Thoracic aorta (tissue), 2 donors: Measurements from ENCODE around the gene IPPK. TPM values are rescaled to one million over a fixed set of nuclear protein-coding genes. Genes with fewer than 3 reads are reported as not detected.

Experiments
- ATAC-seq: fragments of 150-250 bp; one replicate; pipeline ENCODE4 v1.8.0; 2017; ENCODE audit warnings: low read depth; ENCODE audit not compliant: insufficient number of reproducible peaks, low FRiP score
- DNase-seq: peaks from one replicate; pipeline ENCODE4 v3.0.0-alpha.2; 2020; ENCODE audit warnings: low spot score
- H3K27ac ChIP-seq, 2 donors: fragments of 200-600 bp; sonication (generic); 1 replicate in 1 of 2; 2 replicates in 1 of 2; pipeline ENCODE4 v1.5.1; 2016; ENCODE audit warnings: mild to moderate bottlenecking in 2 of 2, moderate library complexity in 2 of 2
- H3K27me3 ChIP-seq: fragments of 200-600 bp; sonication (generic); replicated peaks from 2 replicates; pipeline ENCODE4 v1.6.0; 2016; ENCODE audit warnings: mild to moderate bottlenecking; ENCODE audit not compliant: insufficient read depth
- H3K36me3 ChIP-seq: fragments of 200-600 bp; sonication (generic); one replicate; pipeline ENCODE4 v1.5.1; 2016
- H3K4me1 ChIP-seq, 2 donors: fragments of 200-600 bp; sonication (generic); 1 replicate in 1 of 2; 2 replicates in 1 of 2; pipeline versions ENCODE4 v1.5.1 to v1.6.0; 2016; ENCODE audit warnings: low read depth in 2 of 2, mild to moderate bottlenecking in 1 of 2; ENCODE audit not compliant: control insufficient read depth in 1 of 2
- H3K4me3 ChIP-seq: fragments of 200-600 bp; sonication (generic); 2 replicates; pipeline ENCODE4 v1.5.1; 2016; ENCODE audit warnings: mild to moderate bottlenecking
- H3K9me3 ChIP-seq: fragments of 200-600 bp; sonication (generic); 2 replicates; pipeline ENCODE4 v1.5.1; 2016
- CTCF ChIP-seq: fragments of 200-600 bp; sonication (generic); IDR thresholded peaks from one replicate; pipeline ENCODE4 v1.5.1; 2019; ENCODE audit warnings: antibody characterized with exemption
- total RNA-seq, 2 donors: library from RNA; depleted of rRNA; stranded (reverse); fragments of >200 nt; gene quantifications; one replicate each; pipeline versions ENCODE4 v1.1.0 to v1.2.3, GENCODE V29; 2016

Gene IPPK
- total RNA-seq, 2 donors from 2014 or later = 6.9 to 11.7 TPM

DNA sequence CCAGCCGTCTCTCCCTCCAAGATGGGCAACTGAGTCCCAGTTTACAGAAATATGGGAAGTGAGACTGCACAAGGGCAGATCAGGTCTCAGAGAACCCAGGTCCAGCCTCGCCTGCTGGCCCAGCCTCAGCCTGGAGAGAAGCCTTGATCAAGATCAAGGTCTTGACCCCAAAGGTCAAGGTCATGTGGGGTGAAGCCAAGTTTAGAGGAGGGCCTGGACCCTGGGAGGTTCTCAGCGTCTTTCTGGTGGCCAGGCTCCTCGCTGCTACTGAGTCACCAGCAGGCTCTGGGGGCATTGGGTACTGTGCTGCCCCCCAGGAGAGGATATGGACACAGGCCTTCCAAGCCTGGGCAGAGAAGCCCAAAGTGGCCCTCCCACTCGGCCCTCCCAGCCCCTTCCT lies 8.8 kb downstream of the IPPK start:
- Histone ChIP-seq H3K4me3 (no peak overlapping the region), H3K9me3 (no peaks in the 10 kb centered on the region), H3K36me3 (peaks cover 3% of the 10 kb centered on the region), H3K27me3 (no peaks in the 10 kb centered on the region), H3K4me1 (no peaks in the 10 kb centered on the region), H3K27ac (no peak overlapping the region)
- DNase-seq = no peak
- ATAC-seq = no peak
- no peak for TF ChIP-seq CTCF

- Histone ChIP-seq H3K36me3 (peaks cover 3% of the 10 kb centered on the region), H3K4me3 (no peak overlapping the region), H3K4me1 (no peaks in the 10 kb centered on the region), H3K27me3 (no peaks in the 10 kb centered on the region), H3K27ac (no peak overlapping the region), H3K9me3 (no peaks in the 10 kb centered on the region)
- no peak for TF ChIP-seq CTCF
- ATAC-seq (no peak), DNase-seq (no peak)
These were observed 9.7 kb downstream of the IPPK start for GRCh38 chr9:92660266-92660665.

- no peak for DNase-seq
- ATAC-seq = no peak
- no peak for TF ChIP-seq CTCF
- Histone ChIP-seq H3K4me3 (no peak overlapping the region), H3K27me3 (no peaks in the 10 kb centered on the region), H3K9me3 (no peaks in the 10 kb centered on the region), H3K27ac (no peak overlapping the region), H3K4me1 (no peaks in the 10 kb centered on the region), H3K36me3 (peaks cover 3% of the 10 kb centered on the region)
These were observed 10.3 kb downstream of the IPPK start for GRCh38 chr9:92659601-92660000.

DNA sequence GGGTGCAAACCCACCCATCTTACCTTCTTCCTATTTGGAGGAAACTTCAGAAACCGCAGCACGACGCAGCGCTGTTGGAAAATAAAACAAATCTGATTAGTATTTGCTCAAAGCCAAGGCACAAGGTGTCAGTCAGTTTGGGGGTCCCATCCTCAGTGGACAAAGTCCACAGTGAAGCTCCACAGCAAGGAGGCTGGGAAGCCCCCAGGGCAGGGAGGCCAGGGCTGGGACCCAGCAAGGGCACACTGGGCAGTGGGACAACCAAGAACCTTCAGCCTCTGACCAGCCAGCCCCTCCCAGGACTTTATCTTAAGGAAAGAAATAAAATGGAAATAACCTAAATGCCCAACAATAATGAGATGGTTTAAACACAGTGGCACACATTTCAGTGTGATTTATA lies 11.3 kb downstream of the IPPK start:
- no peaks in the 10 kb centered on the region for H3K9me3 ChIP-seq
- no peak overlapping the region for H3K27ac ChIP-seq
- no peaks in the 10 kb centered on the region for H3K27me3 ChIP-seq
- DNase-seq (no peak), ATAC-seq (no peak)
- peaks cover 0 to 6% of the 10 kb centered on the region in 2 donors for H3K4me1 ChIP-seq
- H3K4me3 ChIP-seq = no peak overlapping the region
- TF ChIP-seq CTCF = no peak
- peaks cover 3% of the 10 kb centered on the region for H3K36me3 ChIP-seq

DNA sequence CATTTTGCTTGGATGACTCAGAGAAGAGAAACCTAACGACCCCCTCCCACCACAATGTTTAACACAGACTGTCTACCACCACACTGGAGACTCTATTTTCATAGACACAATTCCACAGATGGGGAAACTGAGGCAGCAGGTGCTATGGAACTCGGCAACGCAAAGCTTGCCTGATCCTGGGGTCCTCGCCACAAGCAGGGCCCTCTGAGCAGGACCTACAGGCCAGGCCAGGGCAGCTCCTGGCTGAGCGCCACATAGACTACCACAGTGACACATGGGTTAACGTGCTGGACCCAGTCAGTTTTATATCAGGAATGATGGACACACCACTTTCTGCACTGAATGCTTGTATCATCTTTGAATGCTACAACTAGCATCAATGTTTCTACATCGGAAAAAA lies 11.8 kb downstream of the IPPK start:
- no peak overlapping the region for H3K4me3 ChIP-seq
- TF ChIP-seq CTCF = no peak
- no peak for ATAC-seq
- peaks cover 0 to 11% of the 10 kb centered on the region in 2 donors for H3K4me1 ChIP-seq
- no peak overlapping the region for H3K27ac ChIP-seq
- DNase-seq = no peak
- peaks cover 3% of the 10 kb centered on the region for H3K36me3 ChIP-seq
- H3K9me3 ChIP-seq = no peaks in the 10 kb centered on the region
- H3K27me3 ChIP-seq = no peaks in the 10 kb centered on the region
